NCI-H2196 (cell line): ENCODE results near the gene TASOR2.

Experiments used
- DNase-seq: peaks from one replicate; lab custom pipeline; 2025; ENCODE audit not compliant: unreplicated experiment; lab: John Stamatoyannopoulos, UW

Gene TASOR2

DNA sequence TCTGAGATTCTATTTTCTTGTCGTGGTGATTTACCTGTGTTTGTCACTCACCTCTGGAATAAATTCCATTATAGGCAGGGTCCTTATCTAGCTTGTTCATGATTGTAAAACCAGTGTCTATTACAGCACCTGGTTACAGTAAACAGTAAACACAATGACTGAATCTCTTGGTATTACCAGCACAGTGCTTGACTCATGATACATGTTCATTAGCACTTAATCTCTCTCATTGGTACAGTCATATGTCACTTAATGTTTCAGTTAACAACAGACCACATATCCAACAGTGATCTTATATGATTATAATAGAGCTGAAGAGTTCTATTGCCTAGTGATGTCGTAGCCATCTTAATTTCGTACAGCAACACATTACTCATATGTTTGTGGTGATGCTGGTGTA, 1.6 kb upstream of the TASOR2 start:
- DNase-seq = no peak

DNA sequence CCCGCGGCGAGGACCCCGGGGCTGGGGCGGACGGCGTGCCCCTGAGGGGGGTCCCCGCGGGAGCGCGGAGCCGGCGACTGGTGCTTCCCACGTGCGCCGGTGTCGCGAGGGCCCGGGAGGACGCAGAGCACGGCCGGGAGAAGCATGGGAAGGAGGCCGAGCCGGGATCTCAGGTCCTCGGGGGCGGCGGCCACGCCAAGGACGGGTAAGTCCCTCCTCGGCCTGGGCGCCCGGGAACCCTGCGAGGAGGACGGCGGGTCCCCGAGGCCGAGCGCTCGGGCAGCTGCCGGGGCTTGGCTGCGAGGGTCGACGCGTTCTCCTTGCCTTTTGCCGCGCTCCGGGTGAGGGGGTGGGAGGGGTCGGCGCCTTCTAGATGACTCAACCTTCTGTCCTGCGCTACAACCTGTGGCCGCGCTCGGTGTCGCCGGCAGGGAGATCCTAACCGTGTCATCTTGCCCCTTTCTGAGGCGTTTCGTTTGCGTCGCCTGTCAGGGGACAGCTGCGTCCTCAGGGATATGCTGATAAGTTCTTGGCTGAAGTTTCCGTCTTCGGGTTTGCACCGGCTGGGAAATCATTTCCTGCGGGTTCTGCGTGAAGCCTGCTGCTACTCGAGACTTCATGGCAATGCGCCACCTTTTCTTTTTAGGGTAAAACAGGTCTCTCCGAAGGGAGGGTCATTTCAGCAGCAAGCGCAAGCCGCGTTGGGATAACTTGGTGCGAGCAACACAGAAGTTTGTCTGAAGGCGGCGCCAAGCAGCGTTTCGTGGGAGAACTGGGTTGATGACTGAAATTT, 529 bp downstream of the TASOR2 start:
- DNase-seq = peak; percentile 24

DNA sequence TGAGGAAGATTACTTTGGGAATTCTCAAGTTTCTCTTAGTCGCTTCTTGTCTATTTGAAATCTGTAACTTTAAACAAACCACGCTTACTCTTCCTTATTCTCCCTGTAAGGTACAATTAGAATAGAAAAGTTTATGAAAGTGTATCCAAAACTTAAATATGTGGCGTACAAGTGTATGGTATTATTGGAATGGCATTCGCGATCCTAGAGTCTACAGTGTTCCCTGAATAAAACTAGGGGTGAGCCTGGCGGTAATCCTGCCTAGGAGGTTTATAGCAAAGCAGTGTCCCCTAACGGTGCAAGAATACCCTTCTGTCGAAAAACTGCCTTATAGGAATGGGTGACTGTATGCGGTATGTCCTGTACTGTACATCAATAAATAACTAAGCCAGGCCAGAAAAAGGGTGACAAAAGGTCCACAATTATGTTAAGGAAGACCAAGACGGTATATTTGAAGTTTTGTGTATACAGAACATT, 1.2 kb downstream of the TASOR2 start:
- DNase-seq = no peak

DNA sequence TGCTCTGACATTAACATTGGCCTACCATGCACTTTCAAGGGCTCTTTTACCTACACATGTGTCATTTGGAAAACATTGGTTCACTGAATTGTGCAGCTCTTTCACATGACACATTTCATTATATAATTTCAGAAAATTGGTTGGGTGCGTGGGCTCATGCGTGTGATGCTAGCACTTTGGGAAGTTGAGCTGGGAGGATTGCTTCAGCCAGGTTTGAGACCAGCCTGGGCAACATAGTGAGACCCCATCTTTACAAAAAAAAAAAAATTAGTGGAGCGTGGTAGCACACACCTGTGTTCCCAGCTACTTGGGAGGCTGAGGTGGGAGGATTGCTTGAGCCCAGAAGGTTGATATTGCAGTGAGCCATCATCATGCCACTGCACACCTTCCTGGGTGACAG, 3.9 kb downstream of the TASOR2 start:
- DNase-seq = no peak

DNA sequence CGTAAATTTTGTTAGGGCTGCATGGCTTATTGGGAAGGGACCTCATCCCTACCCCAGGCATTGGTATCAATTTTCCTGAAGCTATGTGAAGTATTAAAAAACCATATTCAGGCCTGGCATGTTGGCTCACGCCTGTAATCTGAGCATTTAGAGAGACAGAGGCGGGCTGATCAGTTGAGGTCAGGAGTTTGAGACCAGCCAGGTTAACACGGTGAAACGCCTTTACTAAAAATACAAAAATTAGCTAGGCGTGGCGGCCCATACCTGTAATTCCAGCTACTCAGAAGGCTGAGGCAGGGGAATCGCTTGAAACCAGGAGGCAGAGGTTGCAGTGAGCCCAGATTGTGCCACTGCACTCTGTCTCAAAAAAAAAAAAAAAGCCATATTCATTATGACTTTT, 7.1 kb downstream of the TASOR2 start:
- no peak for DNase-seq

DNA sequence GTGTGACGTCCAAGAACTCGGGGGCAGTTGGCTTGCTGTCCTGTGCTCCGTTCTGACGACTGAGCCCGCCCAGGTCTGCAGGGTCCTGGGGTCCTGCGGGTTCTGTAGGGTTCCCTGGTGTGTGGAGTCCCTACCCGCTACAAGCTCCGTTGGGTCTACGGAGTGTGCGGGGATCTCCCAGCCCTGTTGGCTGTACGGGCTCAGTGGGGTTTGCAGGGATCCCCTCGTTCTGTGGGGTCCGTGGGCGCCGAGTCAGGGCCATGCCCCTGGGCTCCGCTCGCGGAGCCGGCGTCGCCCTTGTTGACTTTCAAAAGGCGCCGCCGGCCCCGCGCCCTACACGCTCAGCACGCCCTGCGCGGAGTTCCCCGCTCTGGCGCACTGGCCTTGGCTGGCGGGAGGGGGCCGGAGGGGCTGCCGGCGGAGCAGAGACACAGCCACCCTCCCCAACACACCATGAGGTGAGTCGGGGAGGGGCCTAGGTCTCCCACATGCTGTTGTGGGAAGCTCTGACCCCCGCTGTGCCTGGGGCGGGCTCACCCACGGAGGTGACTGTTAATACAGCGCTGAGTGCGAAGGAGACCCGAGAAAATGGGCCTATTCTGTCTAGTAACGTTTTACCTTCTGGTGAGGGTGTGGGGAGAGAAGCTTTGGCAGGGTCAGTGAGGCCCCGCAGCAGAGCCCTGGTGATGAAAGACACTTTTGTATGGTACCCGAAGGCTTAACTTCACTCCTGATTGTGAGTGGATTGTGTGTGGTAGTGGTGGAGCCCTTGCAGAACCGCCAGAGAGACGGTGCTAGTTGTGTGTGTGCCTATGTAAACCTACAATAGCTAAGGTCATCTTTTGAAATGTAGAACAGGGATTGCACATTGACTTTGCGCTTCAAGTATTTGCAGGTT, 8.1 kb downstream of the TASOR2 start:
- no peak for DNase-seq

DNA sequence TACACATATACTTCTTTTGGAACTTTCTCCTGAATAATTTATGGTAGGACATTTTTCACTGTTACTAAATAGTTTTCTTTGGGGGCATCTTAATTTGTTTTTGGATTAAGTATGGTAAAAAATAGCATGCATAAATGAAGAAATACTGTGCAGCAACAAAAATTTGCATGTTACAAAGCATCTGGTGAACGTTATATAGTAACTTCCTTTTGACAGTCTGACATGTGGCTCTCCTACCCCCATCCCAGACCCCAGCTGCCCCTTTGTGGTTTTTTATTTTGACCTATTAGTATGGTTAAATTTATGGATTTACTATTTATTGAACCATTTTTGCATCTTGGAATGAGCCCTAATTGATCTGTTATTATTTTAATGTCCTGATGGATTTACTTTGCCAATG, 9.9 kb downstream of the TASOR2 start:
- no peak for DNase-seq

DNA sequence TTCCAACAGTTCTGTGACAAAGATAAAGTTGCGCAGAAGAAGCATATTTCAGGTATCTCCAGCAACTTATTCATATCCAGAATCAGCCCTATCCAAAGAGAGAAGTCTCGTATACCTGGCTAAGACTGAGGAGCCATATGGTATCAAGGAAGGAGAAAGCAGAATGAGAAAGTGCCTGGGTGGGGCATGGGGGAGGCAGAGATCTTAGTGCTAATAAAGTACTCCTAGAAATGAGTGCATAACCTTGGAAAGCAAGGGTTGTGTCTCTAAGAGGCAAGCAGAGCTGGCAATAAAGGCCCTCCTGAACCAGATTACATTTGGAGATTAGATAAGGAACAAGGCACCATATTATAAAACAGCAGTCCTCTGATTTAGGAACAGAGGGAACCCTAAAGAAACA, 12.7 kb downstream of the TASOR2 start:
- no peak for DNase-seq

DNA sequence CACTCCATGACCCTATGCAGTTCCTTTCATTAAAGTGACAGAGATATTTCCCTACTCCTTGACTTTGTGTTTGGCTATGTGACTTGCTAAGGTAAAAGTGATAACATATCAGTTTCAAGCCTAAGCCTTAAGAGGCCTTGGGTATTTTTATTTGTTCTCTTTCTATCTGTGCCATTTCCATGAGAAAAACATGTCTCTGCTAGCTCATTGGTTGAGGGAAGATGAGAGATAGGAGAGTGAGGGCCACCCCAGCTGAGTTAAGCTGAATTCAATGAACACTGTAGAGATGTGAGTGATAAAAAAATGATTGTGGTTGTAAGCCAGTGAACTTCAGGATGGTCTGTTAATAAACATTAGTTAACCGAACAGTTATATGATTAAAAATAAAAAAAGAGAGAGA, 13.4 kb downstream of the TASOR2 start:
- no peak for DNase-seq

DNA sequence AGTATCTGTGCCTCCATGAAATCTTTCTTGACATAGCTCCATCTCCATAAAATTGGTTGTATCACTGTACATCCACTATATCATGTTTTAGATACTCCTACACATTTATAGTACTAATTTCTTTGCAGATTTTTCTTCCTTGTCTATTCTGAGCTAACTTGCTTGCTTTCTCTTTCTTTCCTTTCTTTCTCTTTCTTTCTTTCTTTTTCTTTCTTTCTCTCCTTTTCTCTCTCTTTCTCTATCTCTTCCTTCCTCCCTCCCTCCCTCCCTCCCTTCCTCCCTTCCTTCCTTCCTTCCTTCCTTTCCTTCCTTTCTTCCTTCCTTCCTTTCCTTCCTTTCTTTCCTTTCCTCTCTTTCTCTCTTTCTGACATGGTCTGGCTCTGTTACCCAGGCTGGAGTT, 23.7 kb downstream of the TASOR2 start:
- no peak for DNase-seq

DNA sequence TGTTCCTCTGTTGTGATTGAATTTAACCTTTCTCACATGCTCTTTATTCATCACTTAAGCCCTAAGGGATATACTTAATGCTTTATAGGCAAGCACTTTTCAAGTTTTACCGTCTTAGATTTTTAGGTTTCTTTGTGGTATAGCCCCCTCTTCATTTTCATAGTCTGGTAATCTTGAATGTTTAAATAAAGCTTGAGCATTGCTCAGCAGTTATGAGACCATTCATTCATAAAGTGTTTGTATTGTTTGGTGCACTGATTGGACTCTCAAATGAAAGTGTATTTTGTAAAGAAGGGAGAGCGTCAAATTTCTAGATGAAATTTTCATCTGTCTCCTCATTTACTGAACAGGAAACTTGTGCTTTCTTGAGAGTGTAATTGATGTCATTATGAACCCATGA, 25.2 kb downstream of the TASOR2 start:
- DNase-seq = no peak

DNA sequence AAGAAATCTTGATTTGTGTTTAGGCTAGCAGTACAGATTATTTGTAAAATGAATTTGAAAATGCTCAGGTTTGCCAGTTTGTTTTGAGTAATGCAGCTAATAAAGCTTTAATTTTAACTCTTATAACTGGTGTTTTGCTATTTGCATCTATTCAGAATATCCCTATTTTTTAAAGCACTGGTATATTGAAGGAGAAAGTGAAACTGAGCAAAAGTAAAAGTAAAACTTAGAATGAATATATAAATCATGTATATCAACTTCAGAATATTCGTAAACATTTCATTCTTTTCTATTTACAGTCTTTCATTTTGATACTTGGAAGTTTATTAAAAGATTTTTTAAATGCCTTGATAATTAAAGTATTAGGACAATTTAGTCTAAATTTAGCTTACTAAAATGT, 26.2 kb downstream of the TASOR2 start:
- DNase-seq = no peak

DNA sequence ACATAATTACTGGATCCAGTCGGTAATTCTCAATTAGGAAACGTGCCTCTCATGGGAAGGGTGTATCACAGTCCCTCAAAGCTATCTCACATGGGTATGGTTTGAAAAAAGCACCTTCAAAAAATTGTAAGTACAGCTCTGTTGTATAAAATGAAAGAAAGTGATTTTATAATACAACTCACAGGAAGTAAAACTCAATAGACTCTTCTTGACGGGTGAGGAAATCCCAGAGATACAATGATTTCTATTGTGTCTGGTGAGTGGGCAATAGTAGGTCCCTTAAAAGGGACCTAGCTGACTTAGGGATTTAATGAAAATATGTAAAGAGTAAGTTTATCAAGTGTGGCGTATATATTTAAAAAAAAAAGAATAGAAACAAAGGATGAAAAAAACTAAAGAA, 27.0 kb downstream of the TASOR2 start:
- DNase-seq = no peak

DNA sequence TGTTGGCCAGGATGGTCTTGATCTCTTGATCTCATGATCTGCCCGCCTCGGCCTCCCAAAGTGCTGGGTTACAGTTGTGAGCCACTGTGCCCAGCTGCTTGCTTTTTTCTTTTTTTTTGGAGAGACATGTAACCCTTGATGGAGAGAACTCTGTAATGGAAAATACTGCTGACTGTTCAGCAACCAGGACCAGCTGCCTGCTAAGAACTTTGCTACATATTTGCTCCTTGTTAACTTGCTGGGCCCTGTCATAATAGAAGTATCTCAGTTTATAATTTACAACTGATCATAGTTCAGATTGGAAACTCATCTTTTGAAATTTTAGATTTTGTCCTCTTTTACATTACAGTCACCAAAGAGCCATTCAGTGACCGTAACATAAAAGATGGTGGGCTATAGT, 34.9 kb downstream of the TASOR2 start:
- no peak for DNase-seq

DNA sequence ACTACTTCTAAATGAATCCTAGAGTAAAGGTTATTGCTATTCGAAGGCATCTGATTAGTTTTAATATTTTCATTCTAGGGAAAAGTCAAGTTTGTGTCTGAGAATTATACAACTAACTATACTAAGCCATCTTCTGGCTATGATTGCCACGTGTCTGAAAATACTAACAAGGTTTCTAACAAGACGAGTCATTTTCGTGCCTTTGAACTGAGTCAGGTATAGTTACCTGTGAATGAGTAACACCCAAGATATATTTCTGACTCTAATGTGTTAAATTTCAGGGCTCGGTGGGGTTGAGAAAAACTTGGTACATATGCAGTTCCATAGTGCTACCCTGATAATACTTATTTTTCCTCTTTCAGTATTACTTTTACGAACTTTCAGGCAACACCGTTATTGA, 35.5 kb downstream of the TASOR2 start:
- DNase-seq = no peak

DNA sequence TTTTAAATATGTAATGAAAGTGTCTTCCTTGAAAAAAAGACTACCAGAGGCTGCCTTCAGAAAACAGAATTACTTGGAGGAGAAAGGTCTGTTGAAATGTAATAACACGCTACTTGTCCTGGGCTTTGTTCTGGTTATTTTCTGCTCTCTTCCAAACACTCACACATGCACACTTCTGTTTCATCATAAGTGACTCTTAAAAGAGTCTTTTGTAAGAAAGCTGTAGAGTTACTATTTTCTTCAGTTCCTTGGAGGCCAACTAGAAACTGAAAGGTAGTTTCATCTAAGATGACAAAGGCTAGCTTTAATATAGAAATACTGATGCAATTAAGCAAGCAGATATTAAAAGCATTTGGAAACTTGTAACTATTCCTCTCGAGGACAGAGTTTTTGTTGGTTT, 39.1 kb downstream of the TASOR2 start:
- DNase-seq = no peak

DNA sequence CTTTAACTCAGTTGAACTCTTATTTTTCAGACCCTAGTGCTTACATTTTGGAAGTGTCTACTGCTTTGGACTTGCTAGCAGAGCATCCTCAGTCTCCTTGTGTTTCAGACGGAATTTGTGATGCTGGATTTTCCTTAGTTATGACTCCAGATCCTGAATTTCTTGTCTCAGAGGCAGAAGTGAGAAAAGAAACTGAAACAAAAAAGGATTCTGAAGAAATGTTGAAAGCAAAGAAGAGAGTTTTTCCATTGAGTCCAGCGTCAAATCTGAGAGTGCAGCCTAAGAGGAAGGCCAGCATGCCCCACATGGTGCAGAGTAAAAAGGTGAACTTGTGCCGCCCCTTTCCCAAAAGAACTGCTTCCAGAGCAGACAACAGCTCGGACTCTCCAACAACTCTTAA, 46.1 kb downstream of the TASOR2 start:
- DNase-seq = no peak

DNA sequence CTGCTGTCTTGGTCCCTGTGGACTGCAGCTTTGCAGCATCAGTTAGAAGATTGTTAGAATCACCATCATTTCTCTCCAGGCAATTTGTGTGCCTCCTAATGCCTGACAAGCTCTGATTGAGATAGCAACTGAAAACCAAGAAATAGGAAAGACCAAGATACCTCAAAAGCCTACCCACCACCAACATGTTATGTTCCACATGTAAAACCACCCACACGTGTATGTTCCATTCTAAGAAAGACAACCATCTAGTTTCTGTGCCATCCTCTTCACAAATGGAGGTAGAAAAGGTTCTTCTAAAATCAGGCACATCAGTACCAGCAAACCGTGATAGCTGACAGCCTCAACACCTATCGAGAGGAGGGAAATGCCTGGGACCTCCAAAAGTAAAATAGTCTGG, 46.9 kb downstream of the TASOR2 start:
- no peak for DNase-seq

DNA sequence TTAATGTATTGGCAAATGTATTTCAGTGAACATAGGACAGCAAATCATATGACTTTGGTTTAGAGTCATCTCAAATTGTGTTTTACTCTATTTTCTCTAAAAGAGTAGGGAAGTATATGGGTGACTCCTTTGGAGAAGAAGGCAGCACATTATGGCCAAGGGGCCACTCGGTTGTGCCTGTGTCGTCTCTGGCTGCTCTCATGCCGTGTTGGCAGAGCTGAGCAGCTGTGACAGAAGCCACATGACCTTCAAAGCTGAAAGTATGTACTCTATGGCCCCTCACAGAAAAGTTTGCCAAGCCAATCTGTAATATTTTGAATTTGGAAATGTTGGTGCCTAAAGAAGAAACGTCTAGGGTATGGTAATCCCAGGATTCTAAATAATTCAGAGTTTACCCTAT, 47.5 kb downstream of the TASOR2 start:
- no peak for DNase-seq
